A673 (cell line): ENCODE measurements around the gene CLEC17A. TPM values are rescaled to one million over a fixed set of nuclear protein-coding genes. Genes with fewer than 3 reads are reported as not detected.

Experiments
- BruUV-seq: library from RNA; stranded (reverse); fragments of 400-500 nt; replicated peaks from 2 replicates; lab custom pipeline; 2021; lab: Mats Ljungman, UMichigan
- CTCF ChIA-PET: fragments of 300-600 bp; sonication (Branson Sonifier 250); formaldehyde crosslinking; loops from one replicate; lab custom pipeline; 2022; ENCODE audit warnings: antibody characterized with exemption; lab: Charles Lee
- POLR2A ChIA-PET: fragments of 300-600 bp; sonication (Branson Sonifier 250); formaldehyde crosslinking; loops from one replicate; lab custom pipeline; 2022; ENCODE audit warnings: antibody characterized with exemption; ENCODE audit not compliant: low non-redundant PET; lab: Charles Lee
- DNase-seq: peaks from one replicate; pipeline ENCODE4 v3.0.0-alpha.2; 2015; ENCODE audit warnings: low spot score
- H3K27ac ChIP-seq: fragments of 200-600 bp; sonication (generic); 2 replicates; pipeline ENCODE4 v1.5.1; 2016; ENCODE audit warnings: mixed run types, low read depth, mild to moderate bottlenecking, mixed read lengths, antibody characterized with exemption, low read length; ENCODE audit not compliant: poor library complexity, severe bottlenecking
- H3K27me3 ChIP-seq: fragments of 200-600 bp; sonication (generic); replicated peaks from 2 replicates; pipeline ENCODE4 v1.6.1; 2017; ENCODE audit warnings: mixed run types, low read depth, mild to moderate bottlenecking, mixed read lengths, antibody characterized with exemption, low read length; ENCODE audit not compliant: insufficient read depth, poor library complexity
- H3K36me3 ChIP-seq: fragments of 200-600 bp; sonication (generic); 2 replicates; pipeline ENCODE4 v1.6.1; 2016; ENCODE audit warnings: mixed run types, mild to moderate bottlenecking, mixed read lengths, antibody characterized with exemption, low read length; ENCODE audit not compliant: insufficient read depth, poor library complexity, severe bottlenecking
- H3K4me1 ChIP-seq: fragments of 200-600 bp; sonication (generic); 2 replicates; pipeline ENCODE4 v1.6.1; 2017; ENCODE audit warnings: mixed run types, mild to moderate bottlenecking, mixed read lengths, antibody characterized with exemption, low read length; ENCODE audit not compliant: insufficient read depth, poor library complexity, severe bottlenecking
- H3K4me3 ChIP-seq: fragments of 200-600 bp; sonication (generic); 2 replicates; pipeline ENCODE4 v1.5.1; 2016; ENCODE audit warnings: low read depth, mixed run types, mild to moderate bottlenecking, mixed read lengths, low read length; ENCODE audit not compliant: poor library complexity, severe bottlenecking
- H3K9me3 ChIP-seq: fragments of 200-600 bp; sonication (generic); 2 replicates; pipeline ENCODE4 v1.6.1; 2016; ENCODE audit warnings: mixed run types, low read depth, mild to moderate bottlenecking, mixed read lengths, antibody characterized with exemption, low read length; ENCODE audit not compliant: poor library complexity, severe bottlenecking
- EZH2 ChIP-seq: fragments of 200-600 bp; sonication (generic); IDR thresholded peaks from 2 replicates; pipeline ENCODE4 v1.6.1; 2017; ENCODE audit warnings: borderline replicate concordance, low read depth, mild to moderate bottlenecking, mixed read lengths, antibody characterized with exemption, low read length; ENCODE audit not compliant: poor library complexity, severe bottlenecking
- intact Hi-C: fragments of 100-400 bp; cut with micrococcal nuclease; formaldehyde crosslinking; loops from one replicate; pipeline ENCODE4 v1.10.0; 2022; ENCODE audit not compliant: unreplicated experiment
- total RNA-seq: library from RNA; stranded (reverse); gene quantifications from 2 replicates; pipeline ENCODE4 v1.2.3, GENCODE V29; 2021
- TF ChIP-seq, protein P1 (sequence below): fragments of 300-800, 200-600 bp; sonication (generic); conservative IDR thresholded peaks from 2 replicates; pipeline ENCODE4 v1.5.1; 2017; ENCODE audit warnings: low read depth, mild to moderate bottlenecking, antibody characterized with exemption, low read length, moderate library complexity, mixed read lengths

CLEC17A gene
- total RNA-seq, 1 experiment from 2014 or later = not detected

DNA sequence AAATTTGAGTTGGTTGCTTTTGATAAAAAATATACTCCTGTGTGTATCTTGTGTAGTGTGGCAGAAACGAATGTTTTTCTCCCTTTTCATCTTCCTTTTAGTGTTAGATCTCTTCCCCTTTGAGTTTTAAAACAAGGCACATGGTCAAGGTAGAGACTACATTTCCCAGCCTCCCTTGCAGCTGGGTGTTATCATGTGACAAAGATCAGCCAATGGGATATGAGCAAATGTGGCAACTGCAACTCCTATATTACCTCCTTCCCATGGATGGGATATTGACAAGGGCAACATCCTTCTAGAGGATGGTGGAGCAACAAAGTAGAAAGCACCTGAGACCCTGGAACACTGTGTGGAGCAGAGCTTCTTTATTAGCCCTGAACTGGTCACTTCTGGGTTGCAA, 49.4 kb downstream of the CLEC17A start:
- peak; percentile 65 for DNase-seq
- Histone ChIP-seq H3K36me3 (no peaks in the 10 kb centered on the region), H3K4me3 (no peak overlapping the region), H3K27ac (no peak overlapping the region), H3K9me3 (no peaks in the 10 kb centered on the region), H3K4me1 (no peaks in the 10 kb centered on the region), H3K27me3 (no peaks in the 10 kb centered on the region)
- no peak for TF ChIP-seq EZH2
- TF ChIP-seq, protein P1, sequence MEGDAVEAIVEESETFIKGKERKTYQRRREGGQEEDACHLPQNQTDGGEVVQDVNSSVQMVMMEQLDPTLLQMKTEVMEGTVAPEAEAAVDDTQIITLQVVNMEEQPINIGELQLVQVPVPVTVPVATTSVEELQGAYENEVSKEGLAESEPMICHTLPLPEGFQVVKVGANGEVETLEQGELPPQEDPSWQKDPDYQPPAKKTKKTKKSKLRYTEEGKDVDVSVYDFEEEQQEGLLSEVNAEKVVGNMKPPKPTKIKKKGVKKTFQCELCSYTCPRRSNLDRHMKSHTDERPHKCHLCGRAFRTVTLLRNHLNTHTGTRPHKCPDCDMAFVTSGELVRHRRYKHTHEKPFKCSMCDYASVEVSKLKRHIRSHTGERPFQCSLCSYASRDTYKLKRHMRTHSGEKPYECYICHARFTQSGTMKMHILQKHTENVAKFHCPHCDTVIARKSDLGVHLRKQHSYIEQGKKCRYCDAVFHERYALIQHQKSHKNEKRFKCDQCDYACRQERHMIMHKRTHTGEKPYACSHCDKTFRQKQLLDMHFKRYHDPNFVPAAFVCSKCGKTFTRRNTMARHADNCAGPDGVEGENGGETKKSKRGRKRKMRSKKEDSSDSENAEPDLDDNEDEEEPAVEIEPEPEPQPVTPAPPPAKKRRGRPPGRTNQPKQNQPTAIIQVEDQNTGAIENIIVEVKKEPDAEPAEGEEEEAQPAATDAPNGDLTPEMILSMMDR = no peak
- ChIA-PET POLR2A (no interaction called here), CTCF (interaction anchor here (0.6 kb wide), 1 partner anchor 73 kb away, joined by 4 read pairs; no protein-coding TSS in a partner anchor)
- BruUV-seq = no TSS peak
- intact Hi-C loops = no loop called here

DNA sequence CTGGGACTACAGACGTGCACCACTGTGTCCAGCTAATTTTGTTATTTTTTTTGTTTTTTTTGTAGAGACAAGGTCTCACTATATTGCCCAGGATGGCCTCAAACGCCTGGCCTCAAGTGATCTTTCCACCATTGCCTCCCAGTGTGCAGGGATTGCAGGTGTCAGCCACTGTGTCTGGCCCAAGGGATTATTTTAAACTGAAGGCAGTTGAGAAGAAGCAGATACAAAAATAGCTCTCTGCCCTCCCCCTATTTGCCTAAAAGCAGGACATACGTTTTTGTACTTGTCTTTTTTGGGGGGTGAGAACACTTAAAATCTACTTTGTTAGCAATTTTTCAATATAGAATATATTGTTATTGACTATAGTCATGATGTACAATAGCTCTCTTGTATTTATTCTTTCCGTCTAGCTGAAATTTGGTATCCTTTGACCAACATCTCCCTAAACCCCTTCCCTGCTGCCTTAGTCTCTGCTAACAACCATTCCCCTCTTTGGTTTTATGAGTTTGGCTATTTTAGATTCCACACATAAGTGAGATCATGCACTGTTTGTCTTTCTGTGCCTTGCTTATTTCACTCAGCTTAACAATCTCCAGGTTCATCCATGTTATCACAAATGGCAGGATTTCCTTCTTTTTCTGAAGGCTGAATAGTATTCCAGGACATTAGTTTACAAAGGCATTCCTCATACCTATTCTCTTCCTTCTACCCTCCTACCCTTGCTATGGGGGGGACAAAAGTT, 56.8 kb downstream of the CLEC17A start:
- H3K4me3 ChIP-seq = no peak overlapping the region
- TF ChIP-seq EZH2 = no peak
- TF ChIP-seq, protein P1 = no peak
- no peaks in the 10 kb centered on the region for H3K27me3 ChIP-seq
- no peak overlapping the region for H3K27ac ChIP-seq
- intact Hi-C loops = no loop called here
- H3K9me3 ChIP-seq = no peaks in the 10 kb centered on the region
- ChIA-PET CTCF (no interaction called here), POLR2A (no interaction called here)
- H3K4me1 ChIP-seq = no peaks in the 10 kb centered on the region
- DNase-seq = no peak
- BruUV-seq = no TSS peak
- no peaks in the 10 kb centered on the region for H3K36me3 ChIP-seq

DNA sequence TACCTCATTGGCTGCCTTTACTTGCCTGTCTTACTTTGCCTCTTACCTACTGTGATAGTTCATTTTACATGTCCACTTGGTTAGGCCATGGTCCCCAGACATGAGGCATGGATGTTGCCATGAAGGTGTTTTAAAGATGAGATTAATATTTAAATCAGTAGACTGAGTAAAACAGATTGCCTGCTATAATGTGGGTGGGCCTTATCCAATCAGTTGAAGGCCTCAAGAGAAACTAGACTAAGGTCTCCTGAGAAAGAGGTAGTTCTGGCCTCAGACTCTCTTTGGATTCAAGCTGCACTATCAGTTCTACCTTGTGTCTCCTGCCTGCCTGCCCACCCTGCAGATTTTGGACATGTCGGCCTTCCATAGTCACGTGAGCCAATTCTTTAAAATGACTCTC, 65.6 kb downstream of the CLEC17A start:
- peaks cover 4% of the 10 kb centered on the region for H3K27me3 ChIP-seq
- intact Hi-C loops = no loop called here
- no peak for DNase-seq
- H3K4me3 ChIP-seq = no peak overlapping the region
- H3K4me1 ChIP-seq = no peaks in the 10 kb centered on the region
- H3K27ac ChIP-seq = no peak overlapping the region
- TF ChIP-seq, protein P1 = no peak
- TF ChIP-seq EZH2 = no peak
- POLR2A ChIA-PET = no interaction called here
- H3K9me3 ChIP-seq = no peaks in the 10 kb centered on the region
- H3K36me3 ChIP-seq = no peaks in the 10 kb centered on the region
- CTCF ChIA-PET = no interaction called here
- BruUV-seq = no TSS peak
